Gastrocnemius medialis (tissue), 4 donors: Measurements from ENCODE around the gene DHFR.

ENCODE experiments used
- POLR2A ChIP-seq, 2 donors: fragments of 450-650 bp; IDR thresholded peaks; one replicate each; pipeline ENCODE4 v1.6.1; 2017; ENCODE audit warnings: antibody characterized with exemption in 2 of 2, mild to moderate bottlenecking in 2 of 2, moderate library complexity in 2 of 2
- TF ChIP-seq, protein P1 (sequence below), 5 experiments: fragments of 450-650 bp in 3 of 5; fragments of 200-600 bp in 2 of 5; sonication (generic) in 2 of 5; IDR thresholded peaks in 4 of 5; conservative IDR thresholded peaks in 1 of 5; 1 replicate in 4 of 5; 2 replicates in 1 of 5; pipeline ENCODE4 v1.5.1; 2016 to 2019; ENCODE audit warnings: antibody characterized with exemption in 5 of 5, mild to moderate bottlenecking in 3 of 5, moderate library complexity in 3 of 5

DNA sequence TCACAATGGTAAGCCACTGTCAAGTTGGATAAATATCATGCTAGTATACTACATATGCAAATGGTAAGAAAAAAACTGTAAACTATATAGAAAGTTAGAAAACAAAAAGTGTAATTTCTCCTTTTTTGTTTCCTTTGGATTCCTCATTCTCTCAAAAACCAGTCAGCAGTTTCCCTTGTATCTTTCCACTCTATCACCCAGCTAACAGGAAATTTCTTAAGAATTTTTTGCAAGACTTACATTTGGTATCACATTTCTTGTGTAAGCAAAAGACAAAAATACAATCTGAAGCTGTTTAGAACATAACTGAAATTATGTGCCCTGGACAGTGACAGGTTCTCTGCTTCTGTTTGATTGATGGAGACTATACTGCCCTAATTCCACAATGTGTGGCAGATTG, 25.5 kb downstream of the DHFR start:
- TF ChIP-seq, protein P1, sequence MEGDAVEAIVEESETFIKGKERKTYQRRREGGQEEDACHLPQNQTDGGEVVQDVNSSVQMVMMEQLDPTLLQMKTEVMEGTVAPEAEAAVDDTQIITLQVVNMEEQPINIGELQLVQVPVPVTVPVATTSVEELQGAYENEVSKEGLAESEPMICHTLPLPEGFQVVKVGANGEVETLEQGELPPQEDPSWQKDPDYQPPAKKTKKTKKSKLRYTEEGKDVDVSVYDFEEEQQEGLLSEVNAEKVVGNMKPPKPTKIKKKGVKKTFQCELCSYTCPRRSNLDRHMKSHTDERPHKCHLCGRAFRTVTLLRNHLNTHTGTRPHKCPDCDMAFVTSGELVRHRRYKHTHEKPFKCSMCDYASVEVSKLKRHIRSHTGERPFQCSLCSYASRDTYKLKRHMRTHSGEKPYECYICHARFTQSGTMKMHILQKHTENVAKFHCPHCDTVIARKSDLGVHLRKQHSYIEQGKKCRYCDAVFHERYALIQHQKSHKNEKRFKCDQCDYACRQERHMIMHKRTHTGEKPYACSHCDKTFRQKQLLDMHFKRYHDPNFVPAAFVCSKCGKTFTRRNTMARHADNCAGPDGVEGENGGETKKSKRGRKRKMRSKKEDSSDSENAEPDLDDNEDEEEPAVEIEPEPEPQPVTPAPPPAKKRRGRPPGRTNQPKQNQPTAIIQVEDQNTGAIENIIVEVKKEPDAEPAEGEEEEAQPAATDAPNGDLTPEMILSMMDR (IDR thresholded peaks at IDR 0.05 in 4 of 5, conservative IDR thresholded peaks at IDR 0.05 in 1 of 5), result no peak
- TF ChIP-seq POLR2A (IDR thresholded peaks at IDR 0.05), result no peak
